ENCODE measurements around the gene RIC8B. TPM values are rescaled to one million over a fixed set of nuclear protein-coding genes. Genes with fewer than 3 reads are reported as not detected.

The RIC8B gene
- total RNA-seq, 1 donor from 2014 or later: 6.5 TPM

- TF ChIP-seq, protein P1, sequence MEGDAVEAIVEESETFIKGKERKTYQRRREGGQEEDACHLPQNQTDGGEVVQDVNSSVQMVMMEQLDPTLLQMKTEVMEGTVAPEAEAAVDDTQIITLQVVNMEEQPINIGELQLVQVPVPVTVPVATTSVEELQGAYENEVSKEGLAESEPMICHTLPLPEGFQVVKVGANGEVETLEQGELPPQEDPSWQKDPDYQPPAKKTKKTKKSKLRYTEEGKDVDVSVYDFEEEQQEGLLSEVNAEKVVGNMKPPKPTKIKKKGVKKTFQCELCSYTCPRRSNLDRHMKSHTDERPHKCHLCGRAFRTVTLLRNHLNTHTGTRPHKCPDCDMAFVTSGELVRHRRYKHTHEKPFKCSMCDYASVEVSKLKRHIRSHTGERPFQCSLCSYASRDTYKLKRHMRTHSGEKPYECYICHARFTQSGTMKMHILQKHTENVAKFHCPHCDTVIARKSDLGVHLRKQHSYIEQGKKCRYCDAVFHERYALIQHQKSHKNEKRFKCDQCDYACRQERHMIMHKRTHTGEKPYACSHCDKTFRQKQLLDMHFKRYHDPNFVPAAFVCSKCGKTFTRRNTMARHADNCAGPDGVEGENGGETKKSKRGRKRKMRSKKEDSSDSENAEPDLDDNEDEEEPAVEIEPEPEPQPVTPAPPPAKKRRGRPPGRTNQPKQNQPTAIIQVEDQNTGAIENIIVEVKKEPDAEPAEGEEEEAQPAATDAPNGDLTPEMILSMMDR (conservative IDR thresholded peaks at IDR 0.05; ENCODE audit: low read depth, low read length): peak; percentile 75
- peak; percentile 9 for DNase-seq (ENCODE audit: low read depth)
- no peak overlapping the region for H3K4me3 ChIP-seq (ENCODE audit: low read depth, low read length)
Observed at GRCh38 chr12:106841510-106842302, 67.2 kb downstream of the RIC8B start.

GRCh38 chr12:106845902-106846301, 71.4 kb downstream of the RIC8B start:
- TF ChIP-seq, protein P1 (conservative IDR thresholded peaks at IDR 0.05; ENCODE audit: low read depth, low read length): no peak
- no peak for DNase-seq (ENCODE audit: low read depth)
- no peak overlapping the region for H3K4me3 ChIP-seq (ENCODE audit: low read depth, low read length)

- no peak overlapping the region for H3K4me3 ChIP-seq (ENCODE audit: low read depth, low read length)
- DNase-seq (ENCODE audit: low read depth): no peak
- TF ChIP-seq, protein P1 (conservative IDR thresholded peaks at IDR 0.05; ENCODE audit: low read depth, low read length): no peak
Observed at GRCh38 chr12:106847861-106848260, 73.4 kb downstream of the RIC8B start.

GRCh38 chr12:106851306-106851705, 76.8 kb downstream of the RIC8B start:
- TF ChIP-seq, protein P1 (conservative IDR thresholded peaks at IDR 0.05; ENCODE audit: low read depth, low read length): no peak
- no peak for DNase-seq (ENCODE audit: low read depth)
- no peak overlapping the region for H3K4me3 ChIP-seq (ENCODE audit: low read depth, low read length)

GRCh38 chr12:106854723-106855122, 80.2 kb downstream of the RIC8B start:
- DNase-seq (ENCODE audit: low read depth): no peak
- no peak overlapping the region for H3K4me3 ChIP-seq (ENCODE audit: low read depth, low read length)
- TF ChIP-seq, protein P1 (conservative IDR thresholded peaks at IDR 0.05; ENCODE audit: low read depth, low read length): no peak

DNA sequence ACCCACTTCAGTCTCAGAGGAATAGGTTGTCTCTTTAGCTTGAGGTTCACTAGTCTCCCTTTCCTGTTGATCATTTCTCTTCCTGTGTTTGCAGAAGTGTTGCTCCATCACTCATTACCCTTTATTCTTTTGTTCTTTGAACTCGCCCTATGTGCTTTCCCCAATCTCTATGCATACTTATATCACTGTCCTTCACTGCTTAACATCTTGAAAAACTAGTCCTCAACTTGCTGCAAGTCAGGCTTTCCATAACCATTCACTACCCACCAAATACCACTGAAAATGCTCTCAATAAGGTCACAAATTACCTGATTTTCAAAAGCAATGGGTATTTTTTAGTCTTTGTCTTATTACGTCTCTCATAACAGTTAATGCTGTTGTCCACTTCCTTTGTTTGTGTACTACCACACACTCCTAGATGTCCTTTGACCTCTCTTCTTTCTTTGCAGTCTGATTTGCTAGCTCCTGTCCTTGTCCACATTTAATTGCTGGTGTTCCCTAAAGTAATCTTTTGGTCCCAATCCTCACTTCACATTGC, 80.8 kb downstream of the RIC8B start:
- H3K4me3 ChIP-seq (ENCODE audit: low read depth, low read length): no peak overlapping the region
- TF ChIP-seq, protein P1 (conservative IDR thresholded peaks at IDR 0.05; ENCODE audit: low read depth, low read length): no peak
- DNase-seq (ENCODE audit: low read depth): no peak

Measured in epithelial cell of proximal tubule (primary cell).